ENCODE data around the gene LLCFC1. TPM values are rescaled to one million over a fixed set of nuclear protein-coding genes. Genes with fewer than 3 reads are reported as not detected.

LLCFC1 gene
- total and polyA plus RNA-seq, 2 experiments from 2014 or later = not detected

DNA sequence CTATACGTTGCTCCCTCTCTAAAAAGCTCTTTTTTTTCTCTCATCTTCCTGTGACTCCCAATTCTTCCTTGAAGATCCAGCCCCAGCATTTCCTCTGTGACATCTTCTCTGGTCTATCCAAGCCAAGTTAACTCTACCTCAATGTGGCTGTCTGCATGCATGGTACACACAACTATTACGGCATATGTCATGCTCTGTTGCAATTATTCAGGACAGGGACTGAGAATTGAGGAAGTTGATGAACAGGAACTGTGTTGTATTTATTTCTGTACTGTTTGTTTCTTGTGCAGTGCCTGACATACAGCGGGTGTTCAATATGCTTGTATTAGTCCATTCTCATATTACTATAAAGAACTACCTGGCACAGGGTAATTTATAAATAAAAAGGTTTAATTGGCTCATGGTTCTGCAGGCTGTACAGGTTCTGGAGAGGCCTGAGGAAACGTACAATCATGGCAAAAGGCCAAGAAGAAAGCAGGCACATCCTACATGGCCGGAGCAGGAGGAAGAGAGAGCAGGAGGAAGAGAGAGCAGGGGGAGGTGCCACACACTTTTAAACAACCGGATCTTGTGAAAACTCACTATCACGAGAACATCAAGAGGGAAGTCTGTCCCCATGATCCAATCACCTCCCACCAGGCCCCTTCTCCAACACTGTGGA lies 12.1 kb upstream of the LLCFC1 start:
- TF ChIP-seq EZH2 (IDR thresholded peaks at IDR 0.05; ENCODE audit: insufficient read depth, poor library complexity, severe bottlenecking) = no peak
- no peak for TF ChIP-seq EZH2phosphoT487 (IDR thresholded peaks at IDR 0.05; ENCODE audit: insufficient read depth, low read depth)
- Histone ChIP-seq H3K27me3 (replicated peaks; ENCODE audit: insufficient read depth) (no peaks in the 10 kb centered on the region; the same call in none of the 2 replicates), H3K9me2 (ENCODE audit: insufficient read depth) (no peaks in the 10 kb centered on the region), H3K4me1 (ENCODE audit: insufficient read depth) (no peaks in the 10 kb centered on the region), H3K27ac (no peak overlapping the region), H3K4me2 (ENCODE audit: unreplicated experiment) (no peak overlapping the region), H3K9me3 (ENCODE audit: low read depth) (no peaks in the 10 kb centered on the region), H3F3A (ENCODE audit: insufficient read depth) (no peaks in the 10 kb centered on the region), H3K9ac (no peak overlapping the region), H2AFZ (no peak overlapping the region), H3K36me3 (ENCODE audit: low read depth) (no peaks in the 10 kb centered on the region), H3K4me3 (no peak overlapping the region), H4K20me1 (ENCODE audit: insufficient read depth) (no peaks in the 10 kb centered on the region), H3K79me2 (ENCODE audit: insufficient read depth) (no peaks in the 10 kb centered on the region)
- WGBS, 2 experiments (ENCODE audit: low coverage in 1 of 2, low lambda C conversion rate in 2 of 2, missing lambda C conversion rate in 2 of 2) = 29 to 38% methylated on average over 7 of the region's 7 CpGs
- in situ Hi-C loops (cut with MboI) = no loop called here
- DNase-seq = no peak

DNA sequence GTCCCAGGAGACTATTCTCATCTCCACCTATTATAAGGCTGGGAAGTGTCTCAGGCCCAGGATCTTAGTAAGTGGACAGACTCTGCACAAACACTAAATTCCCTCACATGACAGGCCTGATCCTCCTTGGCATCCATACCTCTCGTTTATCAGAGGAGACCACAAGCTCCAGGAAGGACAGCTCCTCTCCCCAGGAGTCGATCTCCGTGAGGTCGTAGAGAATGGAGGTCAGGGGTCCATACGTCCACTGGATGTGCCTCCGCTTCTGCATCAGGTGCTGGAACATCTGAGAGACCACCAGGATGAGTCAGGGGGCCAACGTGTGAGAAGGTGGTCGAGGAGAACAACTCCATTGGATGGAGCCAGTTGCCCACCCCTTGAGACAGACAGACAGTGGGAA lies 11.3 kb upstream of the LLCFC1 start:
- no peak overlapping the region for H3K4me2 ChIP-seq (ENCODE audit: unreplicated experiment)
- no peak for DNase-seq
- H3K27me3 ChIP-seq (replicated peaks; ENCODE audit: insufficient read depth) = no peaks in the 10 kb centered on the region; the same call in none of the 2 replicates
- no peak overlapping the region for H3K4me3 ChIP-seq
- H3K9ac ChIP-seq = no peak overlapping the region
- 15 to 23% methylated on average over 8 of the region's 8 CpGs for WGBS, 2 experiments (ENCODE audit: low coverage in 1 of 2, low lambda C conversion rate in 2 of 2, missing lambda C conversion rate in 2 of 2)
- H3K9me3 ChIP-seq (ENCODE audit: low read depth) = no peaks in the 10 kb centered on the region
- H3K79me2 ChIP-seq (ENCODE audit: insufficient read depth) = no peaks in the 10 kb centered on the region
- H4K20me1 ChIP-seq (ENCODE audit: insufficient read depth) = no peaks in the 10 kb centered on the region
- no peaks in the 10 kb centered on the region for H3K36me3 ChIP-seq (ENCODE audit: low read depth)
- H3K4me1 ChIP-seq (ENCODE audit: insufficient read depth) = no peaks in the 10 kb centered on the region
- no peak overlapping the region for H2AFZ ChIP-seq
- no peak for TF ChIP-seq EZH2phosphoT487 (IDR thresholded peaks at IDR 0.05; ENCODE audit: insufficient read depth, low read depth)
- no peak for TF ChIP-seq EZH2 (IDR thresholded peaks at IDR 0.05; ENCODE audit: insufficient read depth, poor library complexity, severe bottlenecking)
- no peaks in the 10 kb centered on the region for H3F3A ChIP-seq (ENCODE audit: insufficient read depth)
- H3K9me2 ChIP-seq (ENCODE audit: insufficient read depth) = no peaks in the 10 kb centered on the region
- in situ Hi-C loops (cut with MboI) = no loop called here
- H3K27ac ChIP-seq = no peak overlapping the region

DNA sequence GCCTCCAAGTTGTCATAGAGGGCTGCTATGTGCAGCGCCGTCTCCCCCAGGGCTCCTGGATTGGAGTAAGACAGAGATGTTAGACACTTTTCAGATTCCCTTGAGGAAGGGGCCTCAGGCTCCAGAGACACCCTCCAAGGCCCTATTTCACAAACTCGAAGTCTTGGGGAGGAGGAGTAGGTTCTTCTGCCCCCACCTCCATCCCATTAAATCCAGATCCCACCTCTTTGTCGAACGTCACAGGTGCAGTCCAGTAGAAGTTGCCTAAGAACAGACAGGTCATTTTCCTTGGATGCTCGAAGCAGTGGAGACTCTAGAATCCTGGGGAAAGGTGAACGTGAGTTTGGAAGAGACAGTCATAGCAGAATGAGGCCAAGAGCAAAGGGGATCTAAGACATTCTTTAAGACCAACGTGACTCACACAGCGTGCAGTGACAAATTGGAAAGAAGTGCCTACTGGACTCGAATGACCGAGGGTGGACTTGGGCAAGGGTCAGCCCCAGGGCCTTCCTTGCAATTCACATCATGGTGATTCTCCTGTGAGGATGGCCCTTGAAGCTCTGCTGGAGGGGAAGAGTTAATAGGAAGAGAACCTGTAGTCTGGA lies 9.1 kb upstream of the LLCFC1 start:
- H3K4me2 ChIP-seq (ENCODE audit: unreplicated experiment) = no peak overlapping the region
- no peak overlapping the region for H2AFZ ChIP-seq
- no peaks in the 10 kb centered on the region for H3K4me1 ChIP-seq (ENCODE audit: insufficient read depth)
- WGBS, 2 experiments (ENCODE audit: low coverage in 1 of 2, low lambda C conversion rate in 2 of 2, missing lambda C conversion rate in 2 of 2) = 36 to 50% methylated on average over 11 of the region's 11 CpGs
- H3K9ac ChIP-seq = no peak overlapping the region
- TF ChIP-seq EZH2 (IDR thresholded peaks at IDR 0.05; ENCODE audit: insufficient read depth, poor library complexity, severe bottlenecking) (no peak), EZH2phosphoT487 (IDR thresholded peaks at IDR 0.05; ENCODE audit: insufficient read depth, low read depth) (no peak)
- H4K20me1 ChIP-seq (ENCODE audit: insufficient read depth) = no peaks in the 10 kb centered on the region
- in situ Hi-C loops (cut with MboI) = no loop called here
- no peaks in the 10 kb centered on the region; the same call in none of the 2 replicates for H3K27me3 ChIP-seq (replicated peaks; ENCODE audit: insufficient read depth)
- DNase-seq = no peak
- no peak overlapping the region for H3K27ac ChIP-seq
- no peaks in the 10 kb centered on the region for H3K9me2 ChIP-seq (ENCODE audit: insufficient read depth)
- no peaks in the 10 kb centered on the region for H3K36me3 ChIP-seq (ENCODE audit: low read depth)
- H3K79me2 ChIP-seq (ENCODE audit: insufficient read depth) = no peaks in the 10 kb centered on the region
- no peak overlapping the region for H3K4me3 ChIP-seq
- H3K9me3 ChIP-seq (ENCODE audit: low read depth) = no peaks in the 10 kb centered on the region
- no peaks in the 10 kb centered on the region for H3F3A ChIP-seq (ENCODE audit: insufficient read depth)

DNA sequence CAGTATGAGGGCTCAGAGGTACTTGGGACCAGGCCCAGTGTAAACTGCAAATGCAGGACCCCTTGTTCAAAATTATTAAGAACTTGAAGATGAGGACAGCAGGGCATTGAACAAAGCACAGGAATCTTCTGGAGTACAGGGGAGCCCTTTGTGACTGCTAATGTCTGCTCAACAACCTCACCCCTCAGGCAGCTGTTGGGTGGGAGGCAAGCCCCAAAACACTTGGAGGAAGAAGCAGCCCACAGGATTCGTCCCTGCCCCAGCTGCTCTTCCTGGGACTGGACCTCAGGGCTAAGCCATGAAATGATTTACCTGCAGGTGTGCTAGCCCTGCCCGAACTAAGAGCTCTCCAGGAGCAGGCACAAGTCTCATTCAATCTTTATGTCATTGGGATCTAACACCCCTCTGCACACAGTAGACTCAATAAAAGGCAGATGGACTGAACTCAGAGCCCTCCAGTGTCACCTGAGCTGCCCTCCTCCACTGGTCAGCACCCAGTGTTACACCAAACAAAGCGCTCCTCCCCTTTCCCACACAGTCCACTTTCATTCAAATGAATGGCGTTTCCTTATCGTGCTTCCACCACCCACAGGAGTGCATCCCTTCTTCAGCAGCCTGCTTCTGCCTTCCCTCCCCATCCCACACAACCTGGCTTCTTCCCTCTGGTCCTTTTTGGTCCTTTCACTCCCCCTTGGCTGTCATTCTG lies 6.7 kb upstream of the LLCFC1 start:
- H3F3A ChIP-seq (ENCODE audit: insufficient read depth) = no peaks in the 10 kb centered on the region
- no peak overlapping the region for H3K27ac ChIP-seq
- H3K27me3 ChIP-seq (replicated peaks; ENCODE audit: insufficient read depth) = no peaks in the 10 kb centered on the region; the same call in 1 of the 2 replicates
- H3K4me2 ChIP-seq (ENCODE audit: unreplicated experiment) = no peak overlapping the region
- no peaks in the 10 kb centered on the region for H3K79me2 ChIP-seq (ENCODE audit: insufficient read depth)
- in situ Hi-C loops (cut with MboI) = no loop called here
- H3K36me3 ChIP-seq (ENCODE audit: low read depth) = no peaks in the 10 kb centered on the region
- H3K9ac ChIP-seq = no peak overlapping the region
- H3K9me3 ChIP-seq (ENCODE audit: low read depth) = no peaks in the 10 kb centered on the region
- H3K4me3 ChIP-seq = no peak overlapping the region
- 22 to 24% methylated on average over 5 of the region's 5 CpGs for WGBS, 2 experiments (ENCODE audit: low coverage in 1 of 2, low lambda C conversion rate in 2 of 2, missing lambda C conversion rate in 2 of 2)
- H3K9me2 ChIP-seq (ENCODE audit: insufficient read depth) = no peaks in the 10 kb centered on the region
- no peaks in the 10 kb centered on the region for H4K20me1 ChIP-seq (ENCODE audit: insufficient read depth)
- no peak overlapping the region for H2AFZ ChIP-seq
- H3K4me1 ChIP-seq (ENCODE audit: insufficient read depth) = no peaks in the 10 kb centered on the region
- no peak for DNase-seq
- TF ChIP-seq EZH2phosphoT487 (IDR thresholded peaks at IDR 0.05; ENCODE audit: insufficient read depth, low read depth) (no peak), EZH2 (IDR thresholded peaks at IDR 0.05; ENCODE audit: insufficient read depth, poor library complexity, severe bottlenecking) (no peak)

Measured in GM23248 (cell line).